ENCODE data around the gene PLCXD3. TPM values are rescaled to one million over a fixed set of nuclear protein-coding genes. Genes with fewer than 3 reads are reported as not detected.

PLCXD3 gene
- total and polyA plus RNA-seq, 2 of the 4 experiments (the other 2 are of a cell fraction): under 0.01 to 0.02 TPM

GRCh38 chr5:41305056-41305455 is 205.3 kb downstream of the PLCXD3 start:
- Histone ChIP-seq H3K9me3 (ENCODE audit: control insufficient read depth, insufficient read depth, low read length) (no peaks in the 10 kb centered on the region), H3K4me3 (ENCODE audit: insufficient read depth, low read depth, low read length) (no peak overlapping the region), H4K20me1 (ENCODE audit: insufficient read depth, low read length) (no peaks in the 10 kb centered on the region), H4K91ac (ENCODE audit: insufficient read depth, low read depth, low read length) (no peak overlapping the region), H2BK20ac (ENCODE audit: low read depth, low read length) (no peak overlapping the region), H3K4ac (ENCODE audit: low read depth, low read length) (no peak overlapping the region), H3K27ac (ENCODE audit: insufficient read depth, low read length) (no peak overlapping the region), H3K36me3 (ENCODE audit: control insufficient read depth, insufficient read depth, low read length) (no peaks in the 10 kb centered on the region), H2BK15ac (ENCODE audit: low read depth, low read length) (no peak overlapping the region), H3K14ac (replicated peaks; ENCODE audit: low read depth, low read length) (no peak overlapping the region), H2AK5ac (ENCODE audit: low read depth, low read length) (no peak overlapping the region), H4K5ac (ENCODE audit: low read depth, low read length) (no peak overlapping the region), H3K27me3 (ENCODE audit: control insufficient read depth, insufficient read depth, low read length) (no peaks in the 10 kb centered on the region; the same call in 1 of the 2 replicates), H3K79me1 (ENCODE audit: low read depth in 1 of 2, low read length in 2 of 2) (no peaks in the 10 kb centered on the region), H2BK120ac (ENCODE audit: low read depth, low read length) (no peak overlapping the region), H2AFZ (replicated peaks; ENCODE audit: low read length, poor library complexity) (no peak overlapping the region), H3K56ac (ENCODE audit: extremely low read depth, insufficient read depth, low read length) (no peak overlapping the region), H2BK5ac (ENCODE audit: low read depth, low read length, poor library complexity, severe bottlenecking) (no peak overlapping the region), H3K23ac (ENCODE audit: low read depth, low read length) (no peak overlapping the region), H3K4me2 (ENCODE audit: low read depth, low read length) (no peak overlapping the region), H3K9me1 (ENCODE audit: insufficient read depth, low read length) (no peaks in the 10 kb centered on the region), H3K9ac (ENCODE audit: low read depth, low read length) (no peak overlapping the region), H2AK9ac (replicated peaks; ENCODE audit: low read depth, low read length, poor library complexity) (no peak overlapping the region), H3K18ac (ENCODE audit: low read depth, low read length) (no peak overlapping the region), H3K4me1 (ENCODE audit: control insufficient read depth, insufficient read depth, low read length) (no peaks in the 10 kb centered on the region), H4K8ac (ENCODE audit: low read depth in 2 of 2, low read length in 2 of 2) (no peak overlapping the region)
- CTCF ChIA-PET: no interaction called here
- in situ Hi-C loops (cut with MboI; ENCODE audit: low sequenced_read_pairs): no loop called here
- POLR2A ChIA-PET (ENCODE audit: unreplicated experiment): no interaction called here
- intact Hi-C loops (cut with micrococcal nuclease): no loop called here
- BruUV-seq (replicated peaks): no TSS peak
- no peak for TF ChIP-seq MXI1 (IDR thresholded peaks at IDR 0.05; ENCODE audit: borderline replicate concordance, low read depth, low read length)
- no peak for TF ChIP-seq SMC3 (IDR thresholded peaks at IDR 0.05; ENCODE audit: low read depth, low read length)
- TF ChIP-seq CTCF (conservative IDR thresholded peaks at IDR 0.05; ENCODE audit: low read depth, low read length): no peak
- TF ChIP-seq USF2 (IDR thresholded peaks at IDR 0.05; ENCODE audit: low read depth, low read length): no peak
- no peak for TF ChIP-seq RCOR1 (IDR thresholded peaks at IDR 0.05; ENCODE audit: insufficient replicate concordance, low read length)
- no peak for TF ChIP-seq ELK1 (IDR thresholded peaks at IDR 0.05; ENCODE audit: borderline replicate concordance, low read depth, low read length)
- TF ChIP-seq BHLHE40 (IDR thresholded peaks at IDR 0.05; ENCODE audit: low read depth, low read length): no peak
- TF ChIP-seq POLR2A (IDR thresholded peaks at IDR 0.05; ENCODE audit: low read depth, low read length): no peak
- no peak for TF ChIP-seq MAFK (IDR thresholded peaks at IDR 0.05; ENCODE audit: low read depth, low read length)
- no peak for TF ChIP-seq RAD21 (IDR thresholded peaks at IDR 0.05; ENCODE audit: low read length)
- no peak for TF ChIP-seq FOS (IDR thresholded peaks at IDR 0.05; ENCODE audit: low read depth, low read length)
- no peak for TF ChIP-seq RFX5 (IDR thresholded peaks at IDR 0.05; ENCODE audit: low read depth, low read length)
- TF ChIP-seq NFE2L2 (IDR thresholded peaks at IDR 0.05; ENCODE audit: low read depth, low read length): no peak
- no peak for TF ChIP-seq CEBPB (IDR thresholded peaks at IDR 0.05; ENCODE audit: low read depth, low read length)
- TF ChIP-seq CHD1 (IDR thresholded peaks at IDR 0.05; ENCODE audit: low read depth, low read length): no peak
- TF ChIP-seq MAZ (IDR thresholded peaks at IDR 0.05; ENCODE audit: borderline replicate concordance, low read depth, low read length): no peak
- dilution Hi-C loops (cut with HindIII; ENCODE audit: low sequenced_read_pairs, unreplicated experiment): no loop called here
- ATAC-seq (ENCODE audit: low read depth) (no peak), DNase-seq (no peak)
- WGBS, 2 experiments (ENCODE audit: extremely low coverage in 2 of 2, insufficient read length in 1 of 2): no CpG with 5 or more reads among the region's 2 CpGs

All from IMR-90 (cell line).